HG03108 (cell line): ENCODE data around the gene ZBTB17.
"Not testable (repeated sequence)": the region's sequence is repeated elsewhere in the genome, so short reads cannot be mapped to it uniquely, and the experiment has no call there.

Source experiments
- ATAC-seq: cut with Tn5 transposase; IDR thresholded peaks from one replicate; pipeline ENCODE4 v1.9.1; 2021; ENCODE audit warnings: moderate library complexity; ENCODE audit not compliant: unreplicated experiment

Gene ZBTB17

GRCh38 chr1:15975805-15976680 is at the start of gene ZBTB17:
Gene ZBTB17 (minus strand): TSS chr1:15976101. CDS start chr1:15948495, 27,606 bp downstream.
- peak; percentile 75 for ATAC-seq

- no peak for ATAC-seq
Observed at GRCh38 chr1:16023050-16023653, 47.3 kb upstream of the ZBTB17 start.

- ATAC-seq = no peak
Observed at GRCh38 chr1:16022393-16022792, 46.5 kb upstream of the ZBTB17 start.

- no peak for ATAC-seq
Observed at GRCh38 chr1:16021681-16022080, 45.8 kb upstream of the ZBTB17 start, which contains the start of gene CLCNKA. Gene CLCNKA (plus strand): TSS chr1:16022036. CDS start chr1:16022620, 584 bp downstream.

- ATAC-seq = not testable (repeated sequence)
Observed at GRCh38 chr1:16020878-16021277, 45.0 kb upstream of the ZBTB17 start.

GRCh38 chr1:16020325-16020724 is 44.4 kb upstream of the ZBTB17 start:
- ATAC-seq = no peak

- ATAC-seq = no peak
Observed at GRCh38 chr1:16019644-16020277, 43.9 kb upstream of the ZBTB17 start.

GRCh38 chr1:16018749-16019643 is 43.1 kb upstream of the ZBTB17 start:
- ATAC-seq = no peak

GRCh38 chr1:16018308-16018707 is 42.4 kb upstream of the ZBTB17 start:
- no peak for ATAC-seq

GRCh38 chr1:16017461-16018303 is 41.8 kb upstream of the ZBTB17 start, which contains the start of gene HSPB7:
Gene HSPB7 (minus strand): TSS chr1:16018043. CDS start chr1:16017963, 80 bp downstream.
- ATAC-seq = no peak

GRCh38 chr1:16017076-16017460 is 41.2 kb upstream of the ZBTB17 start:
- no peak for ATAC-seq

- ATAC-seq = no peak
Observed at GRCh38 chr1:16015960-16016901, 40.3 kb upstream of the ZBTB17 start.

GRCh38 chr1:16015491-16015890 is 39.6 kb upstream of the ZBTB17 start:
- no peak for ATAC-seq

GRCh38 chr1:16014509-16015482 is 38.9 kb upstream of the ZBTB17 start:
- ATAC-seq = no peak

- ATAC-seq = no peak
Observed at GRCh38 chr1:16013908-16014258, 38.0 kb upstream of the ZBTB17 start.

- ATAC-seq = no peak
Observed at GRCh38 chr1:16013220-16013907, 37.5 kb upstream of the ZBTB17 start.
